PC-3 (cell line): ENCODE data around the gene KCNQ4.

ENCODE experiments used
- CTCF ChIP-seq: fragments of 300-600 bp; sonication (generic); conservative IDR thresholded peaks from 2 replicates; pipeline ENCODE4 v1.5.1; 2017; ENCODE audit warnings: antibody characterized with exemption, low read depth, mild to moderate bottlenecking, low read length
- EZH2phosphoT487 ChIP-seq: fragments of 300-600 bp; sonication (generic); IDR thresholded peaks from 2 replicates; pipeline ENCODE4 v1.6.1; 2018; ENCODE audit warnings: mild to moderate bottlenecking, antibody characterized with exemption, low read length, borderline replicate concordance

- TF ChIP-seq CTCF (no peak), EZH2phosphoT487 (no peak)
Measured at GRCh38 chr1:40842207-40842606, 58.6 kb downstream of the KCNQ4 start.
